Measurements from ENCODE around the gene DIP2B. TPM values are rescaled to one million over a fixed set of nuclear protein-coding genes. Genes with fewer than 3 reads are reported as not detected.
A peak's percentile ranks its signal among the peaks of the same experiment; 100 is the strongest.

The DIP2B gene
- total and polyA plus RNA-seq, 2 of the 13 experiments (the other 11 are each of a cell fraction or from before 2014, with no cell fraction given): 32.1 to 35.8 TPM

DNA sequence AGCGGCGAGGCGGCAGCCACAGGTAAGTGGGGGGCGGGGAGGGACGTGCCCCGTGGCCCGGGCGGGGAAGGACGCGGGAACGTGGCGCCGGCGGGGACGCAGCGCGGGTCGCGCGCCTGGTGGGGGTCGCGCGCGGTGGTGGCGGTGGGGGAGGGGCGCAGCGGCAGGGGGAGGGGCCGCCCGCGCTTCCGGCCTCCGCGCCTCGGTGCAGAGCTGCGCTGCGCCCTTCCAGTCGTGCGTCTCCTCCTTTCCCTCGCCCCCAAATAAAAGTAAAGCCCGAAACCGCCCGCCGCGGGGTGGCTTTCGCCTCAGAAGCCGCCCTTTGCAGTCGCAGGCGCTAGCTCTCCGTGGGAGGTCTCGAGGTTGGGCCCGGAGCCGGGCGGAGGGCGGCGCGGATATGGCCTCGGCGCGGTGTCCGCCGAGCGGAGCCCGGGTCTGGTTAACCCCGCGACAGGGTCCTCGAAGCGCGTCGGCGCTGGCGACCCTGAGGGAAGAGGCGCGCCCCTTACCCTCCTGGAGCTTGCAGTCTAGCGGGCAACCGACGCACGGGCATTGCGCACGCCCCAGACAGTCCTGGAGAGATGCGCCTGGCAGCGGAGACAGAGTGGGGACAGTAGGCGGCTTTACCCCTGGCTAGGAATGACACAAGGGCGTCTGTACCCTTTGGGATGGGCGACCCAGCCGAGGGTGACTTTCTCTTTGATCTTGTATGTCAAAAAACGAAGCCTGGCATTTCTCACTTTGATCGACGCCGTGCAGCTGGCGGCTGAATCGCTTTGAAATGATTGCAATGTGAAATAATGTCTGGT, 259.7 kb downstream of the DIP2B start (continued):
- TF ChIP-seq, protein P1, sequence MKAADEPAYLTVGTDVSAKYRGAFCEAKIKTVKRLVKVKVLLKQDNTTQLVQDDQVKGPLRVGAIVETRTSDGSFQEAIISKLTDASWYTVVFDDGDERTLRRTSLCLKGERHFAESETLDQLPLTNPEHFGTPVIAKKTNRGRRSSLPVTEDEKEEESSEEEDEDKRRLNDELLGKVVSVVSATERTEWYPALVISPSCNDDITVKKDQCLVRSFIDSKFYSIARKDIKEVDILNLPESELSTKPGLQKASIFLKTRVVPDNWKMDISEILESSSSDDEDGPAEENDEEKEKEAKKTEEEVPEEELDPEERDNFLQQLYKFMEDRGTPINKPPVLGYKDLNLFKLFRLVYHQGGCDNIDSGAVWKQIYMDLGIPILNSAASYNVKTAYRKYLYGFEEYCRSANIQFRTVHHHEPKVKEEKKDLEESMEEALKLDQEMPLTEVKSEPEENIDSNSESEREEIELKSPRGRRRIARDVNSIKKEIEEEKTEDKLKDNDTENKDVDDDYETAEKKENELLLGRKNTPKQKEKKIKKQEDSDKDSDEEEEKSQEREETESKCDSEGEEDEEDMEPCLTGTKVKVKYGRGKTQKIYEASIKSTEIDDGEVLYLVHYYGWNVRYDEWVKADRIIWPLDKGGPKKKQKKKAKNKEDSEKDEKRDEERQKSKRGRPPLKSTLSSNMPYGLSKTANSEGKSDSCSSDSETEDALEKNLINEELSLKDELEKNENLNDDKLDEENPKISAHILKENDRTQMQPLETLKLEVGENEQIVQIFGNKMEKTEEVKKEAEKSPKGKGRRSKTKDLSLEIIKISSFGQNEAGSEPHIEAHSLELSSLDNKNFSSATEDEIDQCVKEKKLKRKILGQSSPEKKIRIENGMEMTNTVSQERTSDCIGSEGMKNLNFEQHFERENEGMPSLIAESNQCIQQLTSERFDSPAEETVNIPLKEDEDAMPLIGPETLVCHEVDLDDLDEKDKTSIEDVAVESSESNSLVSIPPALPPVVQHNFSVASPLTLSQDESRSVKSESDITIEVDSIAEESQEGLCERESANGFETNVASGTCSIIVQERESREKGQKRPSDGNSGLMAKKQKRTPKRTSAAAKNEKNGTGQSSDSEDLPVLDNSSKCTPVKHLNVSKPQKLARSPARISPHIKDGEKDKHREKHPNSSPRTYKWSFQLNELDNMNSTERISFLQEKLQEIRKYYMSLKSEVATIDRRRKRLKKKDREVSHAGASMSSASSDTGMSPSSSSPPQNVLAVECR (CRISPR knock-in tag; IDR thresholded peaks at IDR 0.05; ENCODE audit: borderline replicate concordance): no peak
- TF ChIP-seq, protein P2, sequence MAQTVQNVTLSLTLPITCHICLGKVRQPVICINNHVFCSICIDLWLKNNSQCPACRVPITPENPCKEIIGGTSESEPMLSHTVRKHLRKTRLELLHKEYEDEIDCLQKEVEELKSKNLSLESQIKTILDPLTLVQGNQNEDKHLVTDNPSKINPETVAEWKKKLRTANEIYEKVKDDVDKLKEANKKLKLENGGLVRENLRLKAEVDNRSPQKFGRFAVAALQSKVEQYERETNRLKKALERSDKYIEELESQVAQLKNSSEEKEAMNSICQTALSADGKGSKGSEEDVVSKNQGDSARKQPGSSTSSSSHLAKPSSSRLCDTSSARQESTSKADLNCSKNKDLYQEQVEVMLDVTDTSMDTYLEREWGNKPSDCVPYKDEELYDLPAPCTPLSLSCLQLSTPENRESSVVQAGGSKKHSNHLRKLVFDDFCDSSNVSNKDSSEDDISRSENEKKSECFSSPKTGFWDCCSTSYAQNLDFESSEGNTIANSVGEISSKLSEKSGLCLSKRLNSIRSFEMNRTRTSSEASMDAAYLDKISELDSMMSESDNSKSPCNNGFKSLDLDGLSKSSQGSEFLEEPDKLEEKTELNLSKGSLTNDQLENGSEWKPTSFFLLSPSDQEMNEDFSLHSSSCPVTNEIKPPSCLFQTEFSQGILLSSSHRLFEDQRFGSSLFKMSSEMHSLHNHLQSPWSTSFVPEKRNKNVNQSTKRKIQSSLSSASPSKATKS (CRISPR knock-in tag; IDR thresholded peaks at IDR 0.05): 0 out of 2 replicates have a peak, but pooled peaks have one; percentile 52
- TF ChIP-seq, protein P3, sequence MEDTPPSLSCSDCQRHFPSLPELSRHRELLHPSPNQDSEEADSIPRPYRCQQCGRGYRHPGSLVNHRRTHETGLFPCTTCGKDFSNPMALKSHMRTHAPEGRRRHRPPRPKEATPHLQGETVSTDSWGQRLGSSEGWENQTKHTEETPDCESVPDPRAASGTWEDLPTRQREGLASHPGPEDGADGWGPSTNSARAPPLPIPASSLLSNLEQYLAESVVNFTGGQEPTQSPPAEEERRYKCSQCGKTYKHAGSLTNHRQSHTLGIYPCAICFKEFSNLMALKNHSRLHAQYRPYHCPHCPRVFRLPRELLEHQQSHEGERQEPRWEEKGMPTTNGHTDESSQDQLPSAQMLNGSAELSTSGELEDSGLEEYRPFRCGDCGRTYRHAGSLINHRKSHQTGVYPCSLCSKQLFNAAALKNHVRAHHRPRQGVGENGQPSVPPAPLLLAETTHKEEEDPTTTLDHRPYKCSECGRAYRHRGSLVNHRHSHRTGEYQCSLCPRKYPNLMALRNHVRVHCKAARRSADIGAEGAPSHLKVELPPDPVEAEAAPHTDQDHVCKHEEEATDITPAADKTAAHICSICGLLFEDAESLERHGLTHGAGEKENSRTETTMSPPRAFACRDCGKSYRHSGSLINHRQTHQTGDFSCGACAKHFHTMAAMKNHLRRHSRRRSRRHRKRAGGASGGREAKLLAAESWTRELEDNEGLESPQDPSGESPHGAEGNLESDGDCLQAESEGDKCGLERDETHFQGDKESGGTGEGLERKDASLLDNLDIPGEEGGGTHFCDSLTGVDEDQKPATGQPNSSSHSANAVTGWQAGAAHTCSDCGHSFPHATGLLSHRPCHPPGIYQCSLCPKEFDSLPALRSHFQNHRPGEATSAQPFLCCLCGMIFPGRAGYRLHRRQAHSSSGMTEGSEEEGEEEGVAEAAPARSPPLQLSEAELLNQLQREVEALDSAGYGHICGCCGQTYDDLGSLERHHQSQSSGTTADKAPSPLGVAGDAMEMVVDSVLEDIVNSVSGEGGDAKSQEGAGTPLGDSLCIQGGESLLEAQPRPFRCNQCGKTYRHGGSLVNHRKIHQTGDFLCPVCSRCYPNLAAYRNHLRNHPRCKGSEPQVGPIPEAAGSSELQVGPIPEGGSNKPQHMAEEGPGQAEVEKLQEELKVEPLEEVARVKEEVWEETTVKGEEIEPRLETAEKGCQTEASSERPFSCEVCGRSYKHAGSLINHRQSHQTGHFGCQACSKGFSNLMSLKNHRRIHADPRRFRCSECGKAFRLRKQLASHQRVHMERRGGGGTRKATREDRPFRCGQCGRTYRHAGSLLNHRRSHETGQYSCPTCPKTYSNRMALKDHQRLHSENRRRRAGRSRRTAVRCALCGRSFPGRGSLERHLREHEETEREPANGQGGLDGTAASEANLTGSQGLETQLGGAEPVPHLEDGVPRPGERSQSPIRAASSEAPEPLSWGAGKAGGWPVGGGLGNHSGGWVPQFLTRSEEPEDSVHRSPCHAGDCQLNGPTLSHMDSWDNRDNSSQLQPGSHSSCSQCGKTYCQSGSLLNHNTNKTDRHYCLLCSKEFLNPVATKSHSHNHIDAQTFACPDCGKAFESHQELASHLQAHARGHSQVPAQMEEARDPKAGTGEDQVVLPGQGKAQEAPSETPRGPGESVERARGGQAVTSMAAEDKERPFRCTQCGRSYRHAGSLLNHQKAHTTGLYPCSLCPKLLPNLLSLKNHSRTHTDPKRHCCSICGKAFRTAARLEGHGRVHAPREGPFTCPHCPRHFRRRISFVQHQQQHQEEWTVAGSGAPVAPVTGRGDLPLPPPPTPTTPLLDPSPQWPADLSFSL (CRISPR knock-in tag; IDR thresholded peaks at IDR 0.05): no peak
- no peak for TF ChIP-seq ATRX (CRISPR knock-in tag; IDR thresholded peaks at IDR 0.05; ENCODE audit: borderline replicate concordance)
- peak; percentile 7 for TF ChIP-seq RBM39 (IDR thresholded peaks at IDR 0.05; ENCODE audit: low read depth, low read length, poor library complexity, severe bottlenecking)
- peak; percentile 67 for TF ChIP-seq ZNF883 (CRISPR knock-in tag; IDR thresholded peaks at IDR 0.05; ENCODE audit: not compliant biosample characterization)
- no peak for TF ChIP-seq DPF2 (CRISPR knock-in tag; IDR thresholded peaks at IDR 0.05; ENCODE audit: borderline replicate concordance, low read depth)
- no peak for TF ChIP-seq ZFAT (CRISPR knock-in tag; conservative IDR thresholded peaks at IDR 0.05)
- TF ChIP-seq RFXAP (CRISPR knock-in tag; IDR thresholded peaks at IDR 0.05; ENCODE audit: borderline replicate concordance): peak; percentile 49; the same call in 1 of the 2 replicates
- TF ChIP-seq NFKB2 (CRISPR knock-in tag; IDR thresholded peaks at IDR 0.05; ENCODE audit: borderline replicate concordance): peak; percentile 82; the same call in 1 of the 2 replicates
- peak; percentile 75 for TF ChIP-seq TCF7 (IDR thresholded peaks at IDR 0.05; ENCODE audit: low read depth)
- TF ChIP-seq ZNF773 (CRISPR knock-in tag; IDR thresholded peaks at IDR 0.05; ENCODE audit: borderline replicate concordance): 0 out of 2 replicates have a peak, but pooled peaks have one; percentile 56
- TF ChIP-seq ZNF431 (CRISPR knock-in tag; IDR thresholded peaks at IDR 0.05; ENCODE audit: borderline replicate concordance, low read depth): no peak
- TF ChIP-seq ZNF549 (CRISPR knock-in tag; IDR thresholded peaks at IDR 0.05): 0 out of 2 replicates have a peak, but pooled peaks have one; percentile 21
- TF ChIP-seq PHF20 (CRISPR knock-in tag; IDR thresholded peaks at IDR 0.05): no peak; the same call in 1 of the 2 replicates
